Rectal smooth muscle tissue (tissue), 1 donor: ENCODE results near the gene BIRC2.

ENCODE experiments used
- H3K27ac ChIP-seq: one replicate; pipeline ENCODE4 v1.7.0; 2013; ENCODE audit warnings: low read depth, low read length, inconsistent platforms
- H3K27me3 ChIP-seq: one replicate; pipeline ENCODE4 v1.7.0; 2013; ENCODE audit warnings: low read length; ENCODE audit not compliant: control insufficient read depth, insufficient read depth
- H3K36me3 ChIP-seq: one replicate; pipeline ENCODE4 v1.7.0; 2013; ENCODE audit warnings: low read length; ENCODE audit not compliant: control insufficient read depth, insufficient read depth
- H3K4me1 ChIP-seq: one replicate; pipeline ENCODE4 v1.7.0; 2013; ENCODE audit warnings: low read length; ENCODE audit not compliant: control insufficient read depth, insufficient read depth
- H3K4me3 ChIP-seq: one replicate; pipeline ENCODE4 v1.7.0; 2013; ENCODE audit warnings: low read length
- H3K9ac ChIP-seq: one replicate; pipeline ENCODE4 v1.7.0; 2013; ENCODE audit warnings: low read length

The BIRC2 gene

GRCh38 chr11:102314784-102315183 is 32.2 kb upstream of the BIRC2 start:
- no peak overlapping the region for H3K27ac ChIP-seq

DNA sequence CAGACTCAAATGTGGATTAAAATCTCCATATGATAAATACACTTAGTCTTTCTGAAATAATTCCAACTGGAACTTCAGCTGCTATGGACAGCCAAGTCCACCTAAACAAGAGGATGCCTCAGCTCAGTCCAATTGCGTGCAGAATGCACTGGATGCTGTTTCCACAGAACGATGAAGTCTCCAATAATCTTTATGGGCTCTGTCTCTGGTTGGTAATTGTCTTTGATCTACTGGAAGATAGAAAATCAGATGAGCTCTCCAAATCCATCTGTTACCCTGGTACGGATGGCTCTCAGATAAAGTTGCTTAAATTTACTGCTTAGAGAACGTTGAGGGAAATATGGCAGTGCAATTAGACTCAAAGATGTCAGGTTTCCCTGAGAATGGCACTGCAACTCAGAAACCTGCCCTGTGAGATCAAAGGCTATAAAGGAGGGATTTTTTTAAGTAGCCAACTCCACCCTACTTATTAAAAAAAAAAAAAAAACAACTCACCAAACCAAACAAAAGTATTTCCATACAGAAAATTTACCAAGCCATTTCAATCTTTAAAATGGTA is 30.6 kb upstream of the BIRC2 start:
- Histone ChIP-seq H3K9ac (no peak overlapping the region), H3K27me3 (no peaks in the 10 kb centered on the region), H3K4me1 (peaks cover 5% of the 10 kb centered on the region), H3K36me3 (no peaks in the 10 kb centered on the region), H3K4me3 (no peak overlapping the region), H3K27ac (peak overlapping the region; percentile 62)

More at GRCh38 chr11:102314784-102315183, 32.2 kb upstream of the BIRC2 start:
- H3K9ac ChIP-seq, result no peak overlapping the region
- H3K36me3 ChIP-seq, result no peaks in the 10 kb centered on the region
- no peak overlapping the region for H3K4me3 ChIP-seq
- H3K4me1 ChIP-seq, result peaks cover 5% of the 10 kb centered on the region
- H3K27me3 ChIP-seq, result no peaks in the 10 kb centered on the region

DNA sequence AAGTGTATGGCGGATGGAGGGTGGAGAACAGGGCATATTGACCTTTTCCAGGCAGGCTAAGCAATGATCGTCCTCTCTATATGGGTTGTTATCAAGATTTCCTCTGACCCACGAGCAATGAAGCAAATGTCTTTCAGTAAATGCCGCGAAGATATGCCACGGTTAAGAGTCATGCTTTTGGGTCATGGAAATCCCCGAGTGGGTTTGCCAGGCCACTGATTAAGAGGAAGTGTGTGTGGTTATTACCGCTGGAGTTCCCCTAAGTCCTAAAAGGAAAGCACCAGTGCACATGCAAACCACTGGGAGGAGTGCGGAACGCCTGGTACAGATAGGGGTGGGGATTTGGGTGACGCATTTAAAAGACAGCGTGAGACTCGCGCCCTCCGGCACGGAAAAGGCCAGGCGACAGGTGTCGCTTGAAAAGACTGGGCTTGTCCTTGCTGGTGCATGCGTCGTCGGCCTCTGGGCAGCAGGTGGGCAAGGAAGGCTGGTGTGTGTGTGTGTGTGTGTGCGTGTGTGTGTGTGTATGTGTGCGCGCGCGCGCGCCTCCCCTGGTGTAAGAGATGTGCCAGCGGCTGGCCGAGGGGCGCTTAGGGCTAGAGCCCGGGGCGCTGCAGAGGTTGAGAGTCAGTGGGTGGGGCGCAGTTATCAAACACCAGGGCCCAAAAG is 29.8 kb upstream of the BIRC2 start, which contains the start of gene BIRC3:
Gene BIRC3 (plus strand): TSS at position 386 of the 669 bp plus-strand sequence. CDS start 7,026 bp downstream, outside the sequence.
- Histone ChIP-seq H3K4me1 (peaks cover 5% of the 10 kb centered on the region), H3K4me3 (peak within 1 kb of the TSS; percentile 95), H3K27me3 (no peaks in the 10 kb centered on the region), H3K9ac (peak within 1 kb of the TSS; percentile 86), H3K27ac (peak within 1 kb of the TSS; percentile 86), H3K36me3 (no peaks in the 10 kb centered on the region)

- H3K4me3 ChIP-seq, result peak overlapping the region; percentile 95
- peaks cover 5% of the 10 kb centered on the region for H3K4me1 ChIP-seq
- H3K9ac ChIP-seq, result peak overlapping the region; percentile 86
- no peaks in the 10 kb centered on the region for H3K36me3 ChIP-seq
- H3K27ac ChIP-seq, result peak overlapping the region; percentile 86
- H3K27me3 ChIP-seq, result no peaks in the 10 kb centered on the region
Measured at GRCh38 chr11:102317768-102318103, 29.3 kb upstream of the BIRC2 start.

GRCh38 chr11:102318469-102318868 is 28.5 kb upstream of the BIRC2 start:
- Histone ChIP-seq H3K27me3 (no peaks in the 10 kb centered on the region), H3K4me1 (no peaks in the 10 kb centered on the region)

DNA sequence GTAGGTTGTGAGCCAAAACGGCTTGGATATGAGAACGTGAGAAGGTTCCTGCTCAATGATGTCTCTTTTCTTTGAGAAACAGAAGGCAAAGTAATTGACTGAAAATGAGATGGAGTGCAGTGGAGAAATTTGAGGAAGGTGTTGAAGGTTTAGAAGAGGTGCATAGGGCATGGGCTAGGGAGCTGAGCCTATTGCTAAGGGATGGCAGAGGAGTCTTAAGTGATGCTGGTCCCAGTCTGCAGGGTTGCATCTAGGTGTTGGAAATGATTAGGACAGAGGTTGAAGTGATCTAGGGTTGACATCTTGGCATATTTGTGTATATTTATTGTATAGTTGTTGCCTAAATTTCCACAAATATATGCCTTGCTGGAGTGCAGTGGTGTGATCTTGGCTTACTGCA is 27.5 kb upstream of the BIRC2 start:
- Histone ChIP-seq H3K27me3 (no peaks in the 10 kb centered on the region), H3K36me3 (no peaks in the 10 kb centered on the region), H3K4me3 (peak overlapping the region; percentile 17), H3K9ac (no peak overlapping the region), H3K4me1 (no peaks in the 10 kb centered on the region), H3K27ac (no peak overlapping the region)

More at GRCh38 chr11:102318469-102318868, 28.5 kb upstream of the BIRC2 start:
- Histone ChIP-seq H3K36me3 (no peaks in the 10 kb centered on the region), H3K4me3 (peak overlapping the region; percentile 95), H3K27ac (peak overlapping the region; percentile 16), H3K9ac (no peak overlapping the region)

DNA sequence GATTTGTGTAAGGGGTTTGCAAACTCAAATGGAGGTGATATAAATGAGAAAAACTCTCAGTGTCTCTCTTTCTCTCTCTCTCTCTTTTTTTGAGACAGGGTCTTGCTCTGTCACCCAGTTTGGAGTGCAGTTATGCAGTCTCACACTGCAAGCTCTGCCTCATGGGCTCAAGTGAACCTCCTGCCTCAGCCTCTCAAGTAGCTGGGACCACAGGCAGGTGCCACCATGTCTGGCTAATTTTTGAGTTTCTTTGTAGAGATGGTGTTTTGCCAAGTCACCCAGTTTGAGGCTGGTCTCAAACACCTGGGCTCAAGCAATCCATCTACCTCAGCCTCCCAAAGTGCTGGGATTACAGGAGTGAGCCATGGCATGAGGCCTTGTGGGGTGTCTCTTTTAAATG is 26.8 kb upstream of the BIRC2 start:
- H3K27ac ChIP-seq, result peak overlapping the region; percentile 60
- no peaks in the 10 kb centered on the region for H3K27me3 ChIP-seq
- no peaks in the 10 kb centered on the region for H3K4me1 ChIP-seq
- no peak overlapping the region for H3K4me3 ChIP-seq
- H3K9ac ChIP-seq, result no peak overlapping the region
- H3K36me3 ChIP-seq, result peaks cover 5% of the 10 kb centered on the region

- H3K4me3 ChIP-seq, result no peak overlapping the region
- no peak overlapping the region for H3K9ac ChIP-seq
- H3K4me1 ChIP-seq, result no peaks in the 10 kb centered on the region
- H3K27ac ChIP-seq, result peak overlapping the region; percentile 60
- peaks cover 5% of the 10 kb centered on the region for H3K36me3 ChIP-seq
- no peaks in the 10 kb centered on the region for H3K27me3 ChIP-seq
Measured at GRCh38 chr11:102320679-102321078, 26.3 kb upstream of the BIRC2 start.

- Histone ChIP-seq H3K36me3 (peaks cover 13% of the 10 kb centered on the region), H3K27me3 (no peaks in the 10 kb centered on the region), H3K4me3 (no peak overlapping the region), H3K27ac (no peak overlapping the region), H3K4me1 (no peaks in the 10 kb centered on the region), H3K9ac (no peak overlapping the region)
Measured at GRCh38 chr11:102322560-102322959, 24.5 kb upstream of the BIRC2 start.

DNA sequence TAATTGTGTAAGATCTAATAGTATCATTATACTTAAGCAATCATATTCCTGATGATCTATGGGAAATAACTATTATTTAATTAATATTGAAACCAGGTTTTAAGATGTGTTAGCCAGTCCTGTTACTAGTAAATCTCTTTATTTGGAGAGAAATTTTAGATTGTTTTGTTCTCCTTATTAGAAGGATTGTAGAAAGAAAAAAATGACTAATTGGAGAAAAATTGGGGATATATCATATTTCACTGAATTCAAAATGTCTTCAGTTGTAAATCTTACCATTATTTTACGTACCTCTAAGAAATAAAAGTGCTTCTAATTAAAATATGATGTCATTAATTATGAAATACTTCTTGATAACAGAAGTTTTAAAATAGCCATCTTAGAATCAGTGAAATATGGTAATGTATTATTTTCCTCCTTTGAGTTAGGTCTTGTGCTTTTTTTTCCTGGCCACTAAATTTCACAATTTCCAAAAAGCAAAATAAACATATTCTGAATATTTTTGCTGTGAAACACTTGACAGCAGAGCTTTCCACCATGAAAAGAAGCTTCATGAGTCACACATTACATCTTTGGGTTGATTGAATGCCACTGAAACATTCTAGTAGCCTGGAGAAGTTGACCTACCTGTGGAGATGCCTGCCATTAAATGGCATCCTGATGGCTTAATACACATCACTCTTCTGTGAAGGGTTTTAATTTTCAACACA is 23.3 kb upstream of the BIRC2 start:
- H3K36me3 ChIP-seq, result peaks cover 13% of the 10 kb centered on the region
- H3K27me3 ChIP-seq, result no peaks in the 10 kb centered on the region
- no peak overlapping the region for H3K27ac ChIP-seq
- no peak overlapping the region for H3K4me3 ChIP-seq
- no peak overlapping the region for H3K9ac ChIP-seq
- no peaks in the 10 kb centered on the region for H3K4me1 ChIP-seq

GRCh38 chr11:102325088-102325487 is 21.9 kb upstream of the BIRC2 start:
- H3K27ac ChIP-seq, result no peak overlapping the region
- H3K36me3 ChIP-seq, result peaks cover 18% of the 10 kb centered on the region
- no peak overlapping the region for H3K9ac ChIP-seq
- H3K27me3 ChIP-seq, result no peaks in the 10 kb centered on the region
- no peak overlapping the region for H3K4me3 ChIP-seq
- no peaks in the 10 kb centered on the region for H3K4me1 ChIP-seq

- H3K9ac ChIP-seq, result no peak overlapping the region
- no peak overlapping the region for H3K4me3 ChIP-seq
- H3K27ac ChIP-seq, result no peak overlapping the region
- H3K4me1 ChIP-seq, result no peaks in the 10 kb centered on the region
- peaks cover 24% of the 10 kb centered on the region for H3K36me3 ChIP-seq
- no peaks in the 10 kb centered on the region for H3K27me3 ChIP-seq
Measured at GRCh38 chr11:102328748-102329147, 18.3 kb upstream of the BIRC2 start.
